Cardiac fibroblast (primary cell): ENCODE measurements around the gene ZNF219.
A peak's percentile ranks its signal among the peaks of the same experiment; 100 is the strongest.

Experiments used
- DNase-seq, 2 donors: peaks; one replicate each; pipeline versions ENCODE4 v3.0.0 to v3.0.0-alpha.2; 2010; ENCODE audit warnings: low read depth in 2 of 2
- H3K4me3 ChIP-seq, 2 donors: replicated peaks in 1 of 2; 1 replicate in 1 of 2; 2 replicates in 1 of 2; pipeline ENCODE4 v1.5.1; 2011; ENCODE audit warnings: low read depth in 2 of 2, low read length in 2 of 2, mild to moderate bottlenecking in 2 of 2, moderate library complexity in 1 of 2
- TF ChIP-seq, protein P1 (sequence below): IDR thresholded peaks from one replicate; pipeline ENCODE4 v1.5.1; 2011; ENCODE audit warnings: low read depth, mild to moderate bottlenecking, low read length, inconsistent platforms

ZNF219 gene

GRCh38 chr14:21092273-21093011 is 6.0 kb downstream of the ZNF219 start:
- peak; percentile 78 to 80 for DNase-seq
- TF ChIP-seq, protein P1, sequence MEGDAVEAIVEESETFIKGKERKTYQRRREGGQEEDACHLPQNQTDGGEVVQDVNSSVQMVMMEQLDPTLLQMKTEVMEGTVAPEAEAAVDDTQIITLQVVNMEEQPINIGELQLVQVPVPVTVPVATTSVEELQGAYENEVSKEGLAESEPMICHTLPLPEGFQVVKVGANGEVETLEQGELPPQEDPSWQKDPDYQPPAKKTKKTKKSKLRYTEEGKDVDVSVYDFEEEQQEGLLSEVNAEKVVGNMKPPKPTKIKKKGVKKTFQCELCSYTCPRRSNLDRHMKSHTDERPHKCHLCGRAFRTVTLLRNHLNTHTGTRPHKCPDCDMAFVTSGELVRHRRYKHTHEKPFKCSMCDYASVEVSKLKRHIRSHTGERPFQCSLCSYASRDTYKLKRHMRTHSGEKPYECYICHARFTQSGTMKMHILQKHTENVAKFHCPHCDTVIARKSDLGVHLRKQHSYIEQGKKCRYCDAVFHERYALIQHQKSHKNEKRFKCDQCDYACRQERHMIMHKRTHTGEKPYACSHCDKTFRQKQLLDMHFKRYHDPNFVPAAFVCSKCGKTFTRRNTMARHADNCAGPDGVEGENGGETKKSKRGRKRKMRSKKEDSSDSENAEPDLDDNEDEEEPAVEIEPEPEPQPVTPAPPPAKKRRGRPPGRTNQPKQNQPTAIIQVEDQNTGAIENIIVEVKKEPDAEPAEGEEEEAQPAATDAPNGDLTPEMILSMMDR, result peak; percentile 100
- H3K4me3 ChIP-seq, result no peak overlapping the region

- DNase-seq, result no peak
- no peak overlapping the region for H3K4me3 ChIP-seq
- TF ChIP-seq, protein P1, result no peak
These were observed 6.6 kb downstream of the ZNF219 start for GRCh38 chr14:21091821-21092272.

DNA sequence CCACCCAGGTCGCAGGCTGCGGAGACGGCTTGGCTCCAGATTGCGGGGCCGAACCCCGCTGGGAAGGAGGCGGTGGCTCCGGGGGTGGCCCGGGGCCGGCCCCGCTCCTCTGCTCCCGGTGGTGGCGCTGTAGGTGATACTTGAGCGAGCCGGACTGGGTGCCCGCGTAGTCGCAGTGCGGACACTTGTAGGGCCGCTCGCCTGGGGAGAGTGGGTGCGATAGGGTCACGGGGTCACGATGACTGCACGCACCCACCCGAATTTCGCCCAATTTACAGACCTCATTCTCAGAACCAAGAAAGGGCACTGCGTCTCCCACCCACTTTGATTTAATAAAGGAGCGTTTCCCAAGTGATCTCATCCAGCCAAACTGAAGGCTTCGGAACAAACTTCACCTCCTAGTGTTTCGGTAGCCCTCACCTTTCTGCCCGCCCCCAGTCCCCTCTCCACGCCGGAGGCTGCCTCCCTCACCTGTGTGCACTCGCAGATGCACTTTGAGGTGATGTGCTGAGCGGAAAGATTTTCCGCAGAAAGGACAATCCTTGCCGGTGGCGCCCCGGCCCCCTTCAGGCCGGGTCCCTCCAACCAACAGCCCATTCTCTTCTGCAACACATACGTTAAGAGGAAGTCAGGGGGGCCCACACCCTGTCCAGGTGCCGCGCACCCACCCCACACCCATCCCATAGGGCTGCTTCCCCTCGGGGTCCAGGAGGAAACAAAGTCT is 7.4 kb downstream of the ZNF219 start:
- DNase-seq, result no peak
- TF ChIP-seq, protein P1, result no peak
- H3K4me3 ChIP-seq, result no peak overlapping the region

- TF ChIP-seq, protein P1, result peak; percentile 53
- DNase-seq, result peak in 1 of 2 donors; percentile 15
- no peak overlapping the region for H3K4me3 ChIP-seq
These were observed 8.1 kb downstream of the ZNF219 start for GRCh38 chr14:21090194-21090939.

- TF ChIP-seq, protein P1, result no peak
- DNase-seq, result no peak
- H3K4me3 ChIP-seq, result no peak overlapping the region
These were observed 8.6 kb downstream of the ZNF219 start for GRCh38 chr14:21089877-21090193.

- TF ChIP-seq, protein P1, result no peak
- DNase-seq, result no peak
- H3K4me3 ChIP-seq, result no peak overlapping the region
These were observed 9.2 kb downstream of the ZNF219 start for GRCh38 chr14:21089271-21089670.
